Measurements from ENCODE around the gene COL21A1.

DNA sequence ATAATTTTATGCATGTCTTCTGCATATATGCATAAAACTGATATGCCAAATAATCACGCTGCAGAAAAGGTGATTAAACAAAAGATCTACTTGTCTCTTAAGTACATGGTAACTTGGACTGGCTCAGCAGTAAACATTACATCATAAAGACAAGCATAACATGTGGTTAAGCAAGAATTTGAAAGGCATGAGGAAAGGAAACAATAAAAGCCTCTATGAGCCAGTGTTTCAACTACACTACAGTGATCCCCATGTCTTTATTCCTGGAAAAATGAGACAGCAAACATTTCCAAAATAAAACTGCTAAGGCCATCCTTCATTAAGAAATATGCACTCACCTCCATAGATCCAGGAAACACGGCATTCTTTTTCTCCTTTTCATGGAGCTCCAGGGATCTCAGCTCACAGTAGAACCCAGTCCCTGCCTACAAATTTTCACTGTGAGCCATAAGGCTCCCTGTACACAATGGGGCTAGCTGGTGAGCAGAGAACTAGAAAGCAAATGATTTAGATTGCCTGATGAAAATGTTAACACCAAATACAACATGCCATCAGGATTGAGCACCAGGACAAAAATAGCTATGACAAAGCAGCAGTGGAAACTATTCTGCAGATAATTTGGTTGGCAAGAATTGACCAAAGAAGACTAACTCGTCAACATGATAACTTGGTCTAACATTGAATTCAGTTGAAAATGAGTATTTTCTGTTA lies 156.1 kb downstream of the COL21A1 start:
- TF ChIP-seq EP300 (IDR thresholded peaks at IDR 0.05): no peak
- TF ChIP-seq, protein P1, sequence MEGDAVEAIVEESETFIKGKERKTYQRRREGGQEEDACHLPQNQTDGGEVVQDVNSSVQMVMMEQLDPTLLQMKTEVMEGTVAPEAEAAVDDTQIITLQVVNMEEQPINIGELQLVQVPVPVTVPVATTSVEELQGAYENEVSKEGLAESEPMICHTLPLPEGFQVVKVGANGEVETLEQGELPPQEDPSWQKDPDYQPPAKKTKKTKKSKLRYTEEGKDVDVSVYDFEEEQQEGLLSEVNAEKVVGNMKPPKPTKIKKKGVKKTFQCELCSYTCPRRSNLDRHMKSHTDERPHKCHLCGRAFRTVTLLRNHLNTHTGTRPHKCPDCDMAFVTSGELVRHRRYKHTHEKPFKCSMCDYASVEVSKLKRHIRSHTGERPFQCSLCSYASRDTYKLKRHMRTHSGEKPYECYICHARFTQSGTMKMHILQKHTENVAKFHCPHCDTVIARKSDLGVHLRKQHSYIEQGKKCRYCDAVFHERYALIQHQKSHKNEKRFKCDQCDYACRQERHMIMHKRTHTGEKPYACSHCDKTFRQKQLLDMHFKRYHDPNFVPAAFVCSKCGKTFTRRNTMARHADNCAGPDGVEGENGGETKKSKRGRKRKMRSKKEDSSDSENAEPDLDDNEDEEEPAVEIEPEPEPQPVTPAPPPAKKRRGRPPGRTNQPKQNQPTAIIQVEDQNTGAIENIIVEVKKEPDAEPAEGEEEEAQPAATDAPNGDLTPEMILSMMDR (IDR thresholded peaks at IDR 0.05): no peak
- no peak for TF ChIP-seq POLR2AphosphoS5 (IDR thresholded peaks at IDR 0.05)

Data from esophagus muscularis mucosa (tissue), 4 donors.